ENCODE measurements around the gene SH3BP4.

DNA sequence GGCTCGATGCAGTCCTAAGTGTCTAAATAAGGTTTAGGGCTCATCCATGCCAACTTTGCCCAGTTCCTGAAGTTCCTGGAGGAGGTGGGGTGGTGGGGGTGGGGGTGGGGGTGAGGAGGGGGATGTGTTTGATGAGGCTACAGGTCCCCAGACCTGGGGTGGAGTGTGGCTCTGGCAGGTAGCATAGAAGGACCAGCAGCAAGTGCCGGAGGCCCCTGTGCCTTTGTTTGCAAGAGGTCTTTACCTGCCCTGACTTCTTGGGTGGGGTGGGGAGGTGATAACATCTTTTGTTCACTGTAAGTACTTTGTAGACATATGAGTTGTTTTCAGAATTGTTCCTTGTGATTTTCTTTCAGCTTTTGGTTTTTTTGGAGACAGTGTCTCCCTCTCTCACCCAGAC lies 10.0 kb downstream of the SH3BP4 start:
- TF ChIP-seq, protein P1, sequence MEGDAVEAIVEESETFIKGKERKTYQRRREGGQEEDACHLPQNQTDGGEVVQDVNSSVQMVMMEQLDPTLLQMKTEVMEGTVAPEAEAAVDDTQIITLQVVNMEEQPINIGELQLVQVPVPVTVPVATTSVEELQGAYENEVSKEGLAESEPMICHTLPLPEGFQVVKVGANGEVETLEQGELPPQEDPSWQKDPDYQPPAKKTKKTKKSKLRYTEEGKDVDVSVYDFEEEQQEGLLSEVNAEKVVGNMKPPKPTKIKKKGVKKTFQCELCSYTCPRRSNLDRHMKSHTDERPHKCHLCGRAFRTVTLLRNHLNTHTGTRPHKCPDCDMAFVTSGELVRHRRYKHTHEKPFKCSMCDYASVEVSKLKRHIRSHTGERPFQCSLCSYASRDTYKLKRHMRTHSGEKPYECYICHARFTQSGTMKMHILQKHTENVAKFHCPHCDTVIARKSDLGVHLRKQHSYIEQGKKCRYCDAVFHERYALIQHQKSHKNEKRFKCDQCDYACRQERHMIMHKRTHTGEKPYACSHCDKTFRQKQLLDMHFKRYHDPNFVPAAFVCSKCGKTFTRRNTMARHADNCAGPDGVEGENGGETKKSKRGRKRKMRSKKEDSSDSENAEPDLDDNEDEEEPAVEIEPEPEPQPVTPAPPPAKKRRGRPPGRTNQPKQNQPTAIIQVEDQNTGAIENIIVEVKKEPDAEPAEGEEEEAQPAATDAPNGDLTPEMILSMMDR (conservative IDR thresholded peaks at IDR 0.05 in 1 of 2, IDR thresholded peaks at IDR 0.05 in 1 of 2; ENCODE audit: extremely low read depth in 1 of 2, insufficient read depth in 1 of 2, low read depth in 1 of 2, low read length in 2 of 2) = no peak
- no peak for TF ChIP-seq EZH2 (IDR thresholded peaks at IDR 0.05; ENCODE audit: borderline replicate concordance, low read length)

All from mammary epithelial cell (primary cell).